Measurements from ENCODE around the gene KCNMA1. TPM values are rescaled to one million over a fixed set of nuclear protein-coding genes. Genes with fewer than 3 reads are reported as not detected.
A peak's percentile ranks its signal among the peaks of the same experiment; 100 is the strongest.

KCNMA1 gene
- total RNA-seq, 2 donors from 2014 or later = 168 to 188 TPM

DNA sequence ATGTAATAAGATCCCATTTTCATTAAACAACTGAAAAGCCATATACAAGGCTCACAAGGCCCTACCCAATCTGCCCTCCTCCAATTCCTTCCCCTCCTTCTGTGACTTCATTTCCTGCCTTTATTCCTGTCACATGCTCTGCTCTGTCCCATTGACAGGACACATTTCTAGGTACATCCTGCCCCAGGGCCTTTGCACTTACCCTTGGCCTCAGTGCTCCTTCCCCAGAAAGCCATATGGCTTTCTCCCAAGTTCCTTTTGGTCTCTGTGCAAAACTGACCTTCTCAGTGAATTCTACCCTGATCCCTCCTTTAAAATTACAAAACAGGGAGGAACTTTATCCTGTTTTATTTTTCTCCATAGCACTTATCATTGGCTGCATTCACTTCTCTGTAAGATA, 40.0 kb downstream of the KCNMA1 start:
- ATAC-seq (ENCODE audit: insufficient number of reproducible peaks, low FRiP score, low read depth) (no peak), DNase-seq (ENCODE audit: low spot score) (no peak)
- Histone ChIP-seq H3K27me3 (replicated peaks; ENCODE audit: insufficient read depth) (no peaks in the 10 kb centered on the region), H3K36me3 (no peaks in the 10 kb centered on the region), H3K4me1 (ENCODE audit: control insufficient read depth in 1 of 2, low read depth in 2 of 2) (peaks cover 20 to 60% of the 10 kb centered on the region in 2 donors), H3K9me3 (no peaks in the 10 kb centered on the region), H3K4me3 (no peak overlapping the region), H3K27ac (no peak overlapping the region)
- TF ChIP-seq, protein P1, sequence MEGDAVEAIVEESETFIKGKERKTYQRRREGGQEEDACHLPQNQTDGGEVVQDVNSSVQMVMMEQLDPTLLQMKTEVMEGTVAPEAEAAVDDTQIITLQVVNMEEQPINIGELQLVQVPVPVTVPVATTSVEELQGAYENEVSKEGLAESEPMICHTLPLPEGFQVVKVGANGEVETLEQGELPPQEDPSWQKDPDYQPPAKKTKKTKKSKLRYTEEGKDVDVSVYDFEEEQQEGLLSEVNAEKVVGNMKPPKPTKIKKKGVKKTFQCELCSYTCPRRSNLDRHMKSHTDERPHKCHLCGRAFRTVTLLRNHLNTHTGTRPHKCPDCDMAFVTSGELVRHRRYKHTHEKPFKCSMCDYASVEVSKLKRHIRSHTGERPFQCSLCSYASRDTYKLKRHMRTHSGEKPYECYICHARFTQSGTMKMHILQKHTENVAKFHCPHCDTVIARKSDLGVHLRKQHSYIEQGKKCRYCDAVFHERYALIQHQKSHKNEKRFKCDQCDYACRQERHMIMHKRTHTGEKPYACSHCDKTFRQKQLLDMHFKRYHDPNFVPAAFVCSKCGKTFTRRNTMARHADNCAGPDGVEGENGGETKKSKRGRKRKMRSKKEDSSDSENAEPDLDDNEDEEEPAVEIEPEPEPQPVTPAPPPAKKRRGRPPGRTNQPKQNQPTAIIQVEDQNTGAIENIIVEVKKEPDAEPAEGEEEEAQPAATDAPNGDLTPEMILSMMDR (IDR thresholded peaks at IDR 0.05) = no peak

DNA sequence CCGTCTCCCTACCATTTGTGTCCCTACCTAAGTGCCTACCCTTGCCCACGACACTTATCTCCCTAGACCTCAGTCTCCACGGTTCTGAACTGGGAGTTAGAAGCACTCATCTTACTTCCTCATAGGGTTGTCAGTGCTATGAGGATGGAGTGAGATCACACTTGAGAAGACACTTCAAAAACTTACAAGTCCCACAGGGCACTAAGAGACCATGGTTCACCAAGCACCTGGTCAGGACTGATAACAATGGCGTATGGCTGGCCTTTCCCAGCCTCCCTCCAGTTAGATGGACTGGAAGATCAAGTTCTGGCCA, 43.2 kb downstream of the KCNMA1 start:
- ATAC-seq (ENCODE audit: insufficient number of reproducible peaks, low FRiP score, low read depth) = no peak
- H3K27ac ChIP-seq = peak overlapping the region; percentile 9 to 78

DNA sequence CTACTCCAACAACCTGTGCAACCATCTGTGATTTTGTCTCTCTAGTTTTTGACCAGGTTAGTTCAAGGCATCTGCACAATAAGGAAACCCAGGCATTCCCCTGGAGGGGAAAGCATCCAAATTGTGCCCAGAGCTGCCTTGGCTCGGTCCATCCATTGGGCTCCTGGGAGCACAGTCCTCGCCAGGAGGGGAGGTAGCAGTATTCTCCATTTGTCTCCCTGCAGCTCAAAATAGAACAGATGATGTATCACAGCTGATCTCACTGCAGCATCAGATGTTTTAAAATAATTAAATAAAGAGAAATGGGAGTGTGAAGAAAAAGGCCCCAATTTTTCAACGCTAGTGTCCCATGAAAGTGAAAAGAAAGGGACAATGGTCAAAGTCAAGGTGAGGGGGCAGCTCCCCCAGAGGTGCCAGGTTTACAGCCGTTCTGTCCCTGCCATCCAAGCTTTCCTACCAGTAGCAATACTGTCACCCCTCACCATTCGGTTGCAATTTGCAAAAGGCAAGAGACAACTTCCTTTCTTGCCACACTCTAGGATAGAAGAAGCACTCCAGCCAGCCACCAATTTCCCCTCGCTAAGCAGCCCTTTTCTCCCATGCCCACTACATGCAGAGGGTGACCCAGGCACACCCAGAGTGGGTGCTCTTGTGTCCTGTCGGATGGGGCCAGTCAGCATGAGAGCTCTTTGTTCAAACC, 43.7 kb downstream of the KCNMA1 start:
- Histone ChIP-seq H3K4me1 (ENCODE audit: control insufficient read depth in 1 of 2, low read depth in 2 of 2) (peaks cover 24 to 74% of the 10 kb centered on the region in 2 donors), H3K36me3 (no peaks in the 10 kb centered on the region), H3K27ac (peak overlapping the region; percentile 41 to 78), H3K4me3 (no peak overlapping the region), H3K9me3 (no peaks in the 10 kb centered on the region), H3K27me3 (replicated peaks; ENCODE audit: insufficient read depth) (no peaks in the 10 kb centered on the region)
- TF ChIP-seq, protein P1 (IDR thresholded peaks at IDR 0.05) = no peak
- DNase-seq (ENCODE audit: low spot score) (no peak), ATAC-seq (ENCODE audit: insufficient number of reproducible peaks, low FRiP score, low read depth) (no peak)

More for the DNA sequence above, 43.2 kb downstream of the KCNMA1 start:
- TF ChIP-seq, protein P1 (IDR thresholded peaks at IDR 0.05) = no peak
- Histone ChIP-seq H3K4me1 (ENCODE audit: control insufficient read depth in 1 of 2, low read depth in 2 of 2) (peaks cover 24 to 73% of the 10 kb centered on the region in 2 donors), H3K36me3 (no peaks in the 10 kb centered on the region), H3K4me3 (no peak overlapping the region), H3K9me3 (no peaks in the 10 kb centered on the region), H3K27me3 (replicated peaks; ENCODE audit: insufficient read depth) (no peaks in the 10 kb centered on the region)
- DNase-seq (ENCODE audit: low spot score) = no peak

DNA sequence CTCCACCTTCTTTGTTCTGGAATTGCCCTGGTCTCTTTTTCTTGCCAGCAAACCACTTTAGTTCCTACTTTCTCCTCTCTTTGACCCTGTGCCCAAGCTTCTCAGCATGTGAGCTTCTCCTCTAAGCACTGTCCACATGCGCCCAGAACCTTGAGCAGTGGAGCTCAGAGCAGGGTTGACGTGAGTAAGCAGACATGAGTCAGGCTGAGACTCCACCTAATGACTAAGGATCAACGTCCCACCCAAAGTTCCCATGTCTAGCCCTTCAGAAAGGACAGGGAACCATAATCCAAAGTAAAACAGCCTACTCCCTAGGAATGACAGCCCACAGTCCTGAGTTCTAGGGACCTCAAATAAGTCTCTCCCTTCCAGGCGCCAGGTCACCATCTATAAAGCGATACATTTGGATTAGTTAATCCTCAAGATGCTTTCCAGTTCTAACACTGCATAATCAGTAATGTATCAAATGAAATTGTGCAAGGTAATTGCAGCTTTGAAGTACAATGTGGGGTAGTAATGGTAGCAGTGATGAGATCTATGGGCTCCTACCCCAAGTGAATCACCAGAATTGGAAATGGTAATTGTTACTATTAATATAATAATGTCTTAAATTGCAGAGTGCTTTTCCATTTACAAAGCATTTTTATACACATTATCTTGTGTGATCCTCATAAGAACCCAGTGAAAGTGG, 44.5 kb downstream of the KCNMA1 start:
- no peak overlapping the region for H3K4me3 ChIP-seq
- no peaks in the 10 kb centered on the region for H3K27me3 ChIP-seq (replicated peaks; ENCODE audit: insufficient read depth)
- no peaks in the 10 kb centered on the region for H3K9me3 ChIP-seq
- ATAC-seq (ENCODE audit: insufficient number of reproducible peaks, low FRiP score, low read depth) = peak; percentile 82
- H3K4me1 ChIP-seq (ENCODE audit: control insufficient read depth in 1 of 2, low read depth in 2 of 2) = peaks cover 23 to 74% of the 10 kb centered on the region in 2 donors
- peak; percentile 48 for DNase-seq (ENCODE audit: low spot score)
- TF ChIP-seq, protein P1 (IDR thresholded peaks at IDR 0.05) = no peak
- H3K36me3 ChIP-seq = no peaks in the 10 kb centered on the region
- peak overlapping the region; percentile 41 to 78 for H3K27ac ChIP-seq

DNA sequence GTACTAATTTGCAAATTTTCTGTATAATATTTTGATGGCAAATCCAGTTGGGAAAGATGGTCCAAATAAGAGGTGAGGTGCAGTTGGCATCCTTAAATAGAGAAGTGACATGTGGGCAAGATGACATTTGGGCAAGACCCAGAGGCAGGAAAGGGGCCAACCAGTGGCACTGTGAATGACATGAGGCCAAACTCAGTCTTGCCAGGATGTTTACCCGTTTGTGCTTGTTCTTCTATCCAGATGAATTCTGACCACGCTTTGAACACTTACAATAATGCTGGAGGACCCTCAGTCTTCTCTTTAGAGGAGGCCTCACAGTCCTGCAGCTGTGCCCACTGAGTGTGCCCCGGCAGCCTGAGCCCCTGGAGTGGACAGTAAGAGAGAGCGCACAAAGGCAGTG, 45.1 kb downstream of the KCNMA1 start:
- H3K27me3 ChIP-seq (replicated peaks; ENCODE audit: insufficient read depth) = no peaks in the 10 kb centered on the region
- no peak overlapping the region for H3K4me3 ChIP-seq
- H3K4me1 ChIP-seq (ENCODE audit: control insufficient read depth in 1 of 2, low read depth in 2 of 2) = peaks cover 29 to 74% of the 10 kb centered on the region in 2 donors
- DNase-seq (ENCODE audit: low spot score) = no peak
- H3K27ac ChIP-seq = peak overlapping the region; percentile 41 to 78
- no peak for ATAC-seq (ENCODE audit: insufficient number of reproducible peaks, low FRiP score, low read depth)
- no peaks in the 10 kb centered on the region for H3K36me3 ChIP-seq
- H3K9me3 ChIP-seq = no peaks in the 10 kb centered on the region
- TF ChIP-seq, protein P1 (IDR thresholded peaks at IDR 0.05) = no peak
